ENCODE measurements around the gene TKTL1.

DNA sequence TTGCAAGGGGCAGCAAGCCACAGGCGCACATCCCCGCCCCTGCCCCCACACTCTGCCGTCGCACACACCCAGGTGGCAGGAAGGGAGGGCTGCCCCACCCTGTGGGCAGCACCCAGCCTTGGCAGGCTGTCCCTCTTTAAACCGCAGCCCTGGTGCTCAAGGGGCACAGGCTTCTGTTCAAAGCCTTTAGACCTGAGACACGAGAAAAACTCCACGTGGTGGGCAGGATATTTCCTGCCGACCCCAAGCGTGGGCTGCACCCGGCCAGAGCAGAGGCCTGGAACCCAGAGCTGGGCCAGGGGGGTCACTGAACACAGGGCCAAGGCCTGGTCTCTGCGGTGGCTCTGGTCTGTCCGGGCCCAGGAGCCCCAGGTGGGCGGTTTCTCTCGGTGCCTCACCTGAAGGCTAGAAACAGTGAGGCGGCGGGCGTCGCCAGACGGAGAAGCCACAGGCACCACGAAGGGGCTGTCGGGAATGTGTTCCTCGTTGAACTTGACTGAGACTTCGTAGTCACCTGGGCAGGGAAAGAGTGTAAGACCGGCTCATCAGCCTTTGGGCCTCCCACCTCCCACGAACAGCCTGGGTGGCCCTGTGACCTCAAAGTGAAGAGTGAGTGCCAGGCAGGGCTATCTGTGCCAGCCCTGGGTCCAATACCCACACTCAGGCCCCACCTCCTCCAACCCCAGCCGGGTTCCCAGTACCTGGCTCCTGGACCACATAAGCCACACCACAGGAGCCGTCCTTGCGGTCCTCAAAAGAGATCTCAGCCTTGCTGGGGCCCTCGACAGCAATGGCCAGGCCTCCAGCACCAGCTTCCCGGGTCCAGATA, 55.8 kb downstream of the TKTL1 start:
- TF ChIP-seq, protein P1, sequence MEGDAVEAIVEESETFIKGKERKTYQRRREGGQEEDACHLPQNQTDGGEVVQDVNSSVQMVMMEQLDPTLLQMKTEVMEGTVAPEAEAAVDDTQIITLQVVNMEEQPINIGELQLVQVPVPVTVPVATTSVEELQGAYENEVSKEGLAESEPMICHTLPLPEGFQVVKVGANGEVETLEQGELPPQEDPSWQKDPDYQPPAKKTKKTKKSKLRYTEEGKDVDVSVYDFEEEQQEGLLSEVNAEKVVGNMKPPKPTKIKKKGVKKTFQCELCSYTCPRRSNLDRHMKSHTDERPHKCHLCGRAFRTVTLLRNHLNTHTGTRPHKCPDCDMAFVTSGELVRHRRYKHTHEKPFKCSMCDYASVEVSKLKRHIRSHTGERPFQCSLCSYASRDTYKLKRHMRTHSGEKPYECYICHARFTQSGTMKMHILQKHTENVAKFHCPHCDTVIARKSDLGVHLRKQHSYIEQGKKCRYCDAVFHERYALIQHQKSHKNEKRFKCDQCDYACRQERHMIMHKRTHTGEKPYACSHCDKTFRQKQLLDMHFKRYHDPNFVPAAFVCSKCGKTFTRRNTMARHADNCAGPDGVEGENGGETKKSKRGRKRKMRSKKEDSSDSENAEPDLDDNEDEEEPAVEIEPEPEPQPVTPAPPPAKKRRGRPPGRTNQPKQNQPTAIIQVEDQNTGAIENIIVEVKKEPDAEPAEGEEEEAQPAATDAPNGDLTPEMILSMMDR (IDR thresholded peaks at IDR 0.05; ENCODE audit: insufficient read depth, low read length, poor library complexity, severe bottlenecking): no peak
- TF ChIP-seq EZH2phosphoT487 (conservative IDR thresholded peaks at IDR 0.05; ENCODE audit: low read length): no peak
